ENCODE data around the gene CYP27B1.

DNA sequence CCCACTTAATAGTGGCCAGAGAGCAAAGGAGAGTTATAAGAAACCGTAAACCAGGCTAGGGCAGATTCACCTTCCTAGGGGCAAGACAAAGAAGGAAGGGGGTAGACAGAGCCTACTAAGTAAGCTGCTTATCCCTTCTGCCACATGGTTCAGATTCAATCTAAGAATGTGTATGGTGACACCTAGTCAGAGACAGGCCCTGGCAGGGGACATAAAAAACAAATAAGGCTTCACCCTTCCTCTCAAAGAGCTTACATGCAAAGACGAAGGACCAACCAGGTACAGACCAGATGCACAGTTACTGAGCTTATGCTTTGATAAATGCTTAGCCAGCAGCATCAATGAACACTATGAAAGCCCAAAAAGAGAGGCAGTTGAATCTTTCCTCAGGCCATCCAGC lies 4.4 kb downstream of the CYP27B1 start:
- no peak for TF ChIP-seq POLR2AphosphoS5 (IDR thresholded peaks at IDR 0.05)
- no peak for TF ChIP-seq CTCF (IDR thresholded peaks at IDR 0.05)
- TF ChIP-seq POLR2A (IDR thresholded peaks at IDR 0.05) = no peak
- TF ChIP-seq EP300 (IDR thresholded peaks at IDR 0.05) = no peak

Data from upper lobe of left lung (tissue), 4 donors.